Stimulated activated CD8-positive, alpha-beta memory T cell treated with anti-CD3 and anti-CD28 coated beads, Interleukin-4, amount 100 ng/mL, for 24 hours (primary cell): ENCODE data around the gene RAD51B.

Source experiments
- DNase-seq: peaks from one replicate; pipeline ENCODE4 v3.0.0-alpha.2; 2020; ENCODE audit warnings: low read depth

The RAD51B gene

GRCh38 chr14:68576031-68576430 lies 756.5 kb downstream of the RAD51B start:
- no peak for DNase-seq

- DNase-seq: no peak
Observed at GRCh38 chr14:68576496-68577244, 757.1 kb downstream of the RAD51B start.

- no peak for DNase-seq
Observed at GRCh38 chr14:68577802-68578541, 758.4 kb downstream of the RAD51B start.

DNA sequence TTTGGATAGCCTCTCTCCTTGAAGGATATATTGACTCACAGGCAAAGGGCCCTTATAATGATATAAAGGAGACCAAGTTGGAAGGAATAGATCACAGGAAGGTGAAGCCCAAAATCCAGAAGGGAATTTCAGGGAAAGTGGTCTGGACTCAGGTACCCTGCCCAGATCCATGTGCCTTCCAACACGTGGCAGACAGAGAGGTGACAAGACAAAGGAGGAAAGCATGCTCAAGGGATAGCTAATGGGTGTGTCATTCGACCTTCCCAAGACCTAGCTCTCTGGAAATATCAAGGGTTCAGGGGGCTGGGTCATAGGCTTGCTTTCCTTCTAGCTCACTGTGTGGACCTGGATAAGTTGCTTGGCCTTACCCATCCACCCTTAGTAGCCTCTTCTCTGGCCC lies 759.0 kb downstream of the RAD51B start:
- no peak for DNase-seq

GRCh38 chr14:68580096-68580645 lies 760.6 kb downstream of the RAD51B start:
- no peak for DNase-seq

DNA sequence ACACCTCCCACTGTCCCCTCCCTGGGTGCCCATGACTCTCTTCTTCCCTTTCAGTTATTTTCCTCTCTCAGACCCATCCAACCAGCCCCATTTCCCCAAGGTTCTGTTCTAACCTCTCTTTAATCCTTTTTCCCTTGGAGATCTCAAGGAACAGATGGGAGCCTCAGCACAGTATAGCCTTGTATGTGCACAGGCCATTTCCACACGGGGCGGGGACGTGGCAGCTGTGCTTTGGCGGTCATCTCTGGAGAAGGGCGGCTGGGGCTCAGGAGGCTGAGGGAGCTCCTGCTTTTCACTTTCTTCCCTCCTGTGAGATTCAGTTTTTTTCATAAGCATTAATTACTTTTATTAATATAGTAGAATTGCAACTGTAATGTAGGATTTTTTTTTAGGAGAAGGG lies 761.1 kb downstream of the RAD51B start:
- DNase-seq: no peak

DNA sequence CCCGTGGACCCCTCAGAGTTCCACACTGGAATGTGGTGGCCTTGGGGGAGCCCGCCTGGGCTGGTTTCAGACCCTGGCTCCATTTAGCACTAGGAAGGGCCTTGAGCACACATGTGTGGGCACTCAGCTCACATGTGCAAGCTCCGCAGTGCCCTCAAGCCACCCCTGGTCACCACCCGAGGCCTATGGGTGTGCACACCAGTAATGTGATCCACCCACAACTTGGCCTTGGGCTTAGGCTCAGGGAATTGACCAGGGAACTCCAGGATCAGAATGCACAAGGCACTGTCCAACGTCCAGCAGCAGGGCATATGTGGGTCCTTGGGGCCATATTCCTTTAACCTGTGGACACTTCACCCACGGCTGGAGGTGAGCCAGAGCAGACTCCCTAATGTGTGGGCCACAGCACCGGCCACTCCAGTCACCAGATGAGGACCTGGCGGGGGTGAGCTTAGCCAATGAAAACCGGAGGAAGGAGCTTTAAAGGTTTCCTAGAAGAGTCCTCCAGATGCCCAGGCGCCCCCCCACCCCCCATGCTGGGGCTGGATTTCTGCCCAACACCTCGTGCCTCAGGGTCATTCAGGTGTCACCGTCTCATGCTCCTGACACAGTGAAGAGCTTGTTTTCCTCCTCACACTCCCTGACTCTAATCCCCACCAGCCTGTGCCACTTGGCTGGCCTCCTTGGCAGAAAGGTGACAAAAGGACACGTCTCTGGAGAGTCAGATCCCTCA lies 764.1 kb downstream of the RAD51B start:
- DNase-seq: no peak

DNA sequence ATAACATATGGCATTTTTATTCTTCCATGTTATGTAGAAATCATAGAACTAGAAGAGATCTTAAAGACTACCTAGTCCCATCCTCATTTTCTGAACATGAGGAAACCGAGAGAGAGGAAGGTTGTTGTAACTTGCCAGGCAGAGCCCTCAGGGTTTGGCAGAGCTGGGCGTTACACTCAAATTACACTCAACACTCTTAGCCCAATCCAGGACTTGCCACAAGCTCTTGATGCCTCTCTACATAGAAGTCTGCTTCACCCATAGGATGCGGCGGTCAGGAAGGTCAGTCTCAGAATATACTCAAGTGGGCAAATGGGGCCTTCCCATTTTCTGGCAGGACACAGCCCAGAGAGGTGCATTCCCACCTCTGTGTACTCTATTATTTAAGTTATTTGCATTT lies 765.2 kb downstream of the RAD51B start:
- no peak for DNase-seq

DNA sequence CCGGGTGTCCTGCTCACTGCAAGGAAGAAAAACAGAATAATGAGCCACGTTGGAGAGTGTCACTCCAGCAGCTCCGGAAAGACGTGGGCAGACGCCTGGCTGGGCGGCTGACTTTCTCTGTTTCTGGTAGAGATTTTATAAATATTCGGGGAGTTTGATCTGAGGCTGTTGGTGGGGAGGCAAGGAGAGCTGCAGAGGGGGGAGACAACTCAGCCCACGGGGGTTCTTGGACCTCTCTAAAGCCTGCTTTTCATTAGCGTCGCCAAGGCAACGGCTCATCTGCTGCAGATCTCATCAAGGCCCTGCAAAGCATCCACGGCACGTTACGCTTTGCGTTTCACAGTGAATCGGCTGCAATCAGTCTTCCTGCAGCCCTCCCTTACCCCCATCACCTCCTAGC lies 766.1 kb downstream of the RAD51B start:
- DNase-seq: no peak

GRCh38 chr14:68586896-68587751 lies 767.5 kb downstream of the RAD51B start:
- DNase-seq: no peak

- no peak for DNase-seq
Observed at GRCh38 chr14:68587931-68588330, 768.4 kb downstream of the RAD51B start.

GRCh38 chr14:68589447-68590200 lies 770.0 kb downstream of the RAD51B start:
- no peak for DNase-seq

DNA sequence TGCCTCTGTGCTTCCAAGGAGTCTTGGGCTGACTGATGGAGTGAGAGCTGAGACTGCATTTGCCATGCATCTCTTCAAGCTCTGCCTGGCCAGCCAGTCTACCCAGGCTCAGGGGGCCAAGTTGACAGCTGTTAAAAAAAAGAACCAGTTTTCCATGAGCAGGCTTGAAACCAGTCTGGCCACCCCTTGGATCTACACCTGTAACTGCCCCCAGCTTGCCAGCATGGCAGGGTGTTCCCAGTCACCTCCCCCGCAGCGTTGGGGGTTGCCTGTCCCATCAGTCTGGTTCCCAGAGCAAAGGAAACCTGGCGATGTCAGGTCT lies 770.6 kb downstream of the RAD51B start:
- DNase-seq: no peak

- DNase-seq: no peak
Observed at GRCh38 chr14:68591786-68592185, 772.2 kb downstream of the RAD51B start.

DNA sequence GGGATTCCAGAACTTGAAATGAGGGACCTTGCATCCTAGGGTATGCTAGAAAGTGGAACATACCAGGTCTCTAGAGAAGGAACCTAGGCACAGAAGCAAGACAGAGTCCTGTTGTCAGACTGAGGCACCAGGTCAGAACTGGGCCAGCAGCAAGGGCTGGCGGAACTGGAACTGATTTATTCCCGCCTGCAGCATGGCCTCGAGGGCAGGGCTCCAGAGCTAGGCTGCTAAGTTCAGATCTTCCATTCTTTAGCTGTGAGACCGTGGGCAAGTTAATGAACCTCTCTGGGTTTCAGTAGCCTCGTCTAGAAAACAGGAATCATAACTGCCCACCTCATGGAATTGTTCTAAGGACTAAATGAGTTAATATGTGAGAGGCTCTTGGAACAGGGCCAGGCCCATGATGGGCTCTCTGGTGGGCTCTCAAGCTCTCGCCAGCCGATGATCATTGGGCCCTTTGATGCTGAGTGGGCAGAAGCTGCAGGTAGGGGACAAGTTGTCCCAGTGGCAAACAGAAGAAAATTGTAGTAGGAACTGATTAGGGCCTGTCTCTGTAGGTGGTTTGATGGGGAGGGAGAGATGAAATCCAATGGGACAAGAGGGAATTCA lies 773.5 kb downstream of the RAD51B start:
- no peak for DNase-seq

DNA sequence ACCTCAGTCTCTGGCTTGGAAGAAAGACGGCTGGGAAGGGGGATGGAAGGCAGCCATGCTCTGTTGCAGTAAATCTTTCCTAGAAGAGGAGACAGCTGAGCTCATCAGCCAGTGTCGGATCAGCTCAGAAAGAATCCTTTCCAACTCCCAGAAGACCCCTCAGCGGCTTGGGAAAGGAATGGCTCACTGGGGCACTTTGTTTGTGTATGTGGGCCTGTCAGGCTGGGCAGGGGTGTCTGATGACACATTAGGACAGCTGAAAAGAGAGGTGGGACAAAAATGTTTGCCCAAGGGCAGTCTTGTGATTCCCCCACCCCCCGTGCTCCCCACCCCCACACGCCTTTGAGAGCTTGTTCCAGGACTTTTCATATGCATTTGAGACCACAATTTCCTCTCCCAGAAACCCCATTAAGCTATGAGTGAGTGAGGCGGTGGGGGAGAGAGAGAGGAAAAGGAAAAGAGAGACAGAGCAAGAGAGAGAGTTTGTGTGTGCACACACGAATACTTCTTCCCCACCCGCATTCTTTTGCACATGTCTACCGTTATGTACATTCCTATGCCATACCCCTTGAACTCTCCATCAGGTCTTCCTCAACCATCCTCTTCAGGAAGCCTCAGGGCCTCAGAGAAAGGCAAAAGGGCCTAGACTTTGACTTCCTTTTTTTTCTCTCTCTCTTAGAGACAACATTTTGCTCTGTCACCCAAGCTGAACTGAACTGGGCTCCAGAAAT lies 774.4 kb downstream of the RAD51B start:
- DNase-seq: no peak

GRCh38 chr14:68594737-68595380 lies 775.3 kb downstream of the RAD51B start:
- DNase-seq: no peak

DNA sequence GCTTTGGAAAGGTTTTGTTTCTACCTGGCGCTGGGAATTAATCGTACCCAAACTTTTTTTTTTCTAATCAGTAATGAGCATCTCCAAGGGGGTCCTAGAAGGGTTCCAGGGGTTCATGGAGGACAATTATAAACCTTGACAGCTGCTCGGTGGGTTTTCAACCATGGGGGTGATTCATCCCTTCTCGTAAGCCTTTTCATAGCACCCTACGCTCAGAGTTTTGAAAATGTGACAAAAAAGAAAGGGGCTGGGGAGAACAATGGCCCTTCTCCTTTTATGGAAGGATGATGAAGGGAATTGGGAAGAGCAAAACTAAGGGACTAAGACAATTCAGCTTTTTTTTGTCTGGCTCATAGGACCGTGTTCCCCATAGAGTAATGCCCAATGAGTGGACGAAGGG lies 776.6 kb downstream of the RAD51B start:
- no peak for DNase-seq

GRCh38 chr14:68596701-68597100 lies 777.1 kb downstream of the RAD51B start:
- no peak for DNase-seq
